ENCODE data around the gene EPHB1.
"Not testable (repeated sequence)": the region's sequence is repeated elsewhere in the genome, so short reads cannot be mapped to it uniquely, and the experiment has no call there.

The EPHB1 gene

GRCh38 chr3:135023996-135024658 lies 229.1 kb downstream of the EPHB1 start:
- in situ Hi-C loops (cut with HindIII; ENCODE audit: low sequenced_read_pairs), result no loop called here

GRCh38 chr3:135030768-135031615 lies 235.9 kb downstream of the EPHB1 start:
- in situ Hi-C loops (cut with HindIII; ENCODE audit: low sequenced_read_pairs), result not testable (repeated sequence)

DNA sequence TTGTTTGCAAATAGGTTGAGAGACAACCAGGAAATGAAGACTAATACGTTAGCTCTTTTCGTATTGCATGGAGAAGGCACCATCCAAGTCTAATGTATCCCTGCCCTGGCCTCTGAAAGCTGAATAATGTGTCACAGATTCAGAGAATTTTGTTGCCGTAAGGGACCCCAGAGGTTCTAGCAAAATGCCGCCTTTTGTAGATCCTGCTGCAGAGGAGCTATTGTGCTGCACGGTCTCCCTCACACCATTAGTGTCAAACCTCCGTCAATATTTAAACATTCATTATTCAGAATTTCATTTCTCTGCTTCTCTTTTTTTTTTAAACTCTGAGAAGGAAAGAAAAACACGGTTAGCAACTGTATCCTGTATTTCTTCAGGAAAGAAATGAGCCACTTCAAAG lies 238.7 kb downstream of the EPHB1 start:
- in situ Hi-C loops (cut with HindIII; ENCODE audit: low sequenced_read_pairs), result no loop called here

DNA sequence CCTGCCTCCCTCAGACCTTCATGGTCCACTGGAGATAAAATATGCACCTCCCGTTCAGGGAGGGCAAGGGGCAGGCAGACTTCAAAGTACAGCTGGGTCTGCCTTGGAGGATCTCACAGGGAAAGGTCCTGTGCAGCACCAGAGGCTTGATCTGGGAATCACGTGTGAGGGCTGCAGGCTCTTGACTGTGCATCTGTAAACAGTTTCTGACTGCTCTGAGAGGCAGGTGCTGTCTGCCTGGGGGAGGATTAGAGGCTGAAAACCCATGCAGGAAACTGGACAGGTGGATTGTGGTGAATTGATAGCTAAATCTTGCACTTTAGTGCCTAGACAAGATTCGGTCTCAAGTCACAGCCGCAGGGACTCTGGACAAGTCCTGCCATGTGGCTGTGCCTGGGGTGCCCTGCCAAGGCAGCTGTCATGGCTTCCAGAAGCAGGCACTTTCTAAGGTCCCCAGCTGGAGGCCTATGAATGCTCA lies 239.3 kb downstream of the EPHB1 start:
- in situ Hi-C loops (cut with HindIII; ENCODE audit: low sequenced_read_pairs), result no loop called here

GRCh38 chr3:135034891-135035440 lies 239.9 kb downstream of the EPHB1 start:
- in situ Hi-C loops (cut with HindIII; ENCODE audit: low sequenced_read_pairs), result no loop called here

DNA sequence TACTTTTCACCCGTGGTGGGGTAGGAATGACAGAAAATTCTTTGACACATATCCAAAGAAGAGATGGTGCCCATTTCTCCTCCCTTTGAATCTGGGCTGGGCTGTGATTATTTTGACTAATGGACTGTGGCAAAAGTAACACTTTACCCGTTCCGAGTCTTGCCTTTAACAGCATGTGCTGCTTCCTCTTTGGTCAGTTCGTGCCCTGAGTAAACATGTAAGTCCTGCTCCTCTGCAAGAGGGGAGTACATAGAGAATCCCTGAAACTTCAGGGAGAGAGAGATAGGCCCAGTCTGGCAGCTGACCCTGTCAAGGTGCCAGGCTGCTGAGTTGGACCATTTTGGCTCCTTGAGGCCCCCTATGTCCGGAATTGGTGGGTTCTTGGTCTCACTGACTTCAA lies 243.1 kb downstream of the EPHB1 start:
- in situ Hi-C loops (cut with HindIII; ENCODE audit: low sequenced_read_pairs), result no loop called here

- in situ Hi-C loops (cut with HindIII; ENCODE audit: low sequenced_read_pairs), result not testable (repeated sequence)
Observed at GRCh38 chr3:135039536-135039935, 244.5 kb downstream of the EPHB1 start.

DNA sequence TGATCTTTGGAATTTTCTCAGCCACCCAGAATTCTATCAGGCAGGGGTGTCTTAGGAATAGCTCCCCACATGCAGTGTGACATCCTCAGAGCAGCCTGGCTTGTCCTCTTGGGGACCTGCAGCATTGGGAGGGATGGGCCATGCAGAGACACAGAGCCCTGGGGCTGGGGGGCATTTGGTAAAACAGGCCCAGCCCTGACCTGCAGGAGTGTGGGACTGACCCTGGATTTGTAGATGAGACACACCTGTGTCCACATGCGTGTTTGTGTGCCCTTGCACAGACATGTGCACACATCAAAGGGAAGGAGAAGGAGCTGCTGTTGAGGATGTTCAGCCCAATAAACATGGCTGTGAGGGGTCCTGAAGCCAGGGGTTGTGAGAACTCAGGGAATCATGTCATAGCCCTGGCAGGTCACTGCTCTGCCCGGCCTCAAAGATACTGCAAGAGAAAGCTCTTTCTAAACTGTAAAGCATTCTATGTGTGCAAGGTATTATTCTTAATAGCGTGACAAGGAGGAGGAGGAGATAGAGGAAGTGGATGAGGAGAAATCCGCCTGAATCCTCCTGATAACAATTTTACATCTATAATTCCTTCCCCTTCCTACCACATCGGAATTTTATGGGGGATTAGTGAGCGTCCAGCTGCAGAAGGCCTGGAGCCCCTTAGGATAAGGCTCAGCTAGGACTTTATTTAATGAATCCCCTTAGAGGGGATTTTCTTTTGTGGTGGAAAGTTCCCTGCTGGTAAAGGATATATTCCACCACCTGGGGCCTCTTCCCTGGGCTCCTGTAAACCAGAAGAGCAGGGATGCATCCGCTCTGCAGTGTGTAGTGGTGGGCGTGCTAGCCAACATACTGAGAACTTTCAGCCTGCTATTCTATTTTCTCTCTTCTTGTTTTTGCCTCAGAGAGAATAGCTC lies 245.5 kb downstream of the EPHB1 start:
- in situ Hi-C loops (cut with HindIII; ENCODE audit: low sequenced_read_pairs), result no loop called here

GRCh38 chr3:135041601-135042000 lies 246.5 kb downstream of the EPHB1 start:
- in situ Hi-C loops (cut with HindIII; ENCODE audit: low sequenced_read_pairs), result no loop called here

GRCh38 chr3:135047061-135047460 lies 252.0 kb downstream of the EPHB1 start:
- in situ Hi-C loops (cut with HindIII; ENCODE audit: low sequenced_read_pairs), result no loop called here

DNA sequence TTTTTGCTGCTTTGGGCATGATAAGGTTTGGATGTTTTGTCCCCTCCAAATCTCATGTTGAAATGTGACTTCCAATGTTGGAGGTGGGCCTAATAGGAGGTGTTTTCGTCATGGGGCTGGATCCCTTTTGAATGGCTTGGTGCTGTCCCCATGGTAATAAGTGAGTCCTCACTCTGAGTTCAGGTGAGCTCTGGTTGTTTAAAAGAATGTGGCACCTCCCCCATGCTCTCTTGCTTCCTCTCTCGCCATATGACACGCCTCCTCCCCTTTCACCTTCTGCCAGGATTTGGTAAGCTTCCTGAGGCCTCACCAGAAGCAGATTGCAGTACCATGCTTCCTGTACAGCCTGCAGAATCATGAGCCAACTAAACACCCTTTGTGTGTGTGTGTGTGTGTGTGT lies 255.5 kb downstream of the EPHB1 start:
- in situ Hi-C loops (cut with HindIII; ENCODE audit: low sequenced_read_pairs), result no loop called here

DNA sequence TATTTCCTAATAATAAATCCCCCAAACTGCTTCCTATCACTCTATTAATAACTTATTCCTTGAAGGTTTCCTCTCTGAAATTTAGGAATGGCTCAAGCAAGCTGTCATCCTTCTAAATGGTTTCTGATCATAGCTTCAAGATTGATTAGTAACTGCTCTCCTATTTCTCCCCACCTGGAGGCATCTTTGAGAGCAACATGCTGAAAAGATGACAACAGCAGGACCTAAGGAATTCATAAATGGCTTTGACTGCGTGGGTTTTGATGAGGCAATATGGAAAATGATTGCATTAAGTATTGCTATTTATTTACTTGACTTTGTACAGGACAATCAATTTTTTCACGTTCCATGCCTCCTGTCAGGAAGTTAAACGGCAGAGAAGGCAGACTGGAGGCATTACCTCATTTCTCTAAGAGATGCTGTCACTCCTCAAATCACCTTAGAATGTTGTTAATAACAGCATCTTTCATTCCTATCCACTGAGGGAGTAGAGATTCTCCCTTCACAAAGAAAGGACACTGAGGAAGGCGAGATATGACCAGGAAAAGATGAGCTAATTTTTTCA lies 256.4 kb downstream of the EPHB1 start:
- in situ Hi-C loops (cut with HindIII; ENCODE audit: low sequenced_read_pairs), result no loop called here

DNA sequence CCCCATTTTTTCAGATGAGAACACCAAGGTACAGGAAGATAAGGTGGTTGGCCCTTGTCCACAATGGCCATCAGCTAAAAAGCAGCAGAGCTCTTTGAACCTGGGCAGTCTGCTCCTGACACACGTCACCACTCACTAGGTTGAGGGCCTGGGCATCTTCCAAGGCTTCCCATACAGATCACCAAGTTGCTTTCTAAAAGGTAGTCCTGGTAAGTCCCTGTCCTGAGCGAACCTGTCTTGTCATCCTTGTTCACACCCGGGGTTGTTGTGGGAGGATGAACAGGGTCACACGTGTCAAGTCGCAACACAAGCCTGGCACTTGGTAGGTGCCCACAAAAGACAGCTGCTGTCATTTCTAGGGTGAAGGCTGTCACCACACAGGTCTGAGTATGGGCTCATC lies 260.4 kb downstream of the EPHB1 start:
- in situ Hi-C loops (cut with HindIII; ENCODE audit: low sequenced_read_pairs), result no loop called here

- in situ Hi-C loops (cut with HindIII; ENCODE audit: low sequenced_read_pairs), result no loop called here
Observed at GRCh38 chr3:135056084-135056730, 261.1 kb downstream of the EPHB1 start.

DNA sequence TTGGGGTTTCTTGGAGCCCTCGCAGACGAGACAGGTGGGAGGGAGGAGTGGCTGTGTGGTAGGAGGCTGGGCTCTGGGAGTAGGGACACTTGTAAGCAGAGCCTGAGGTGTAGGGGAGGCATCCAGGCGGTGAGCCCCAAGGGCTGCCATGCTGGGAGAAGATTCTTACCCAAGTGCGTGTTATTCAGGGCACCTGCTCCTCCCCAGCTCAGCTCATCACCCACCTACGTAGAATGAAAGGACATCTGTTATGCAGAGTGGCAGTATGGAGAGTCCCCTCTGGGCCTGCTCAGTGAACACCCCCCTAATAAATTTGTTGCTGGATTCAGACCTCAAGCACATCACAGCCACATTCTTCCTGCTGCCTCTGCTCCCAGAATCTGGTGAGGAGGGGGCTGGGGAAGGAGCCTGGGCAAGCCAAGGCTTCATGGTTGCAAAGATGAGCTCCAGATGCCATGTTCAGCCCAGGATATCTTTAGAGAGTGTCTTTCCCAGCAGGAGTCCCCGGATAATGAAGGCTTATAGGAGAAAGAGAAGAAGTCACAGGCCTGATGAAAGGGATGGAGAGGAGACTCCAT lies 261.8 kb downstream of the EPHB1 start:
- in situ Hi-C loops (cut with HindIII; ENCODE audit: low sequenced_read_pairs), result no loop called here

- in situ Hi-C loops (cut with HindIII; ENCODE audit: low sequenced_read_pairs), result no loop called here
Observed at GRCh38 chr3:135057996-135058395, 262.9 kb downstream of the EPHB1 start.

- in situ Hi-C loops (cut with HindIII; ENCODE audit: low sequenced_read_pairs), result no loop called here
Observed at GRCh38 chr3:135059580-135059979, 264.5 kb downstream of the EPHB1 start.

DNA sequence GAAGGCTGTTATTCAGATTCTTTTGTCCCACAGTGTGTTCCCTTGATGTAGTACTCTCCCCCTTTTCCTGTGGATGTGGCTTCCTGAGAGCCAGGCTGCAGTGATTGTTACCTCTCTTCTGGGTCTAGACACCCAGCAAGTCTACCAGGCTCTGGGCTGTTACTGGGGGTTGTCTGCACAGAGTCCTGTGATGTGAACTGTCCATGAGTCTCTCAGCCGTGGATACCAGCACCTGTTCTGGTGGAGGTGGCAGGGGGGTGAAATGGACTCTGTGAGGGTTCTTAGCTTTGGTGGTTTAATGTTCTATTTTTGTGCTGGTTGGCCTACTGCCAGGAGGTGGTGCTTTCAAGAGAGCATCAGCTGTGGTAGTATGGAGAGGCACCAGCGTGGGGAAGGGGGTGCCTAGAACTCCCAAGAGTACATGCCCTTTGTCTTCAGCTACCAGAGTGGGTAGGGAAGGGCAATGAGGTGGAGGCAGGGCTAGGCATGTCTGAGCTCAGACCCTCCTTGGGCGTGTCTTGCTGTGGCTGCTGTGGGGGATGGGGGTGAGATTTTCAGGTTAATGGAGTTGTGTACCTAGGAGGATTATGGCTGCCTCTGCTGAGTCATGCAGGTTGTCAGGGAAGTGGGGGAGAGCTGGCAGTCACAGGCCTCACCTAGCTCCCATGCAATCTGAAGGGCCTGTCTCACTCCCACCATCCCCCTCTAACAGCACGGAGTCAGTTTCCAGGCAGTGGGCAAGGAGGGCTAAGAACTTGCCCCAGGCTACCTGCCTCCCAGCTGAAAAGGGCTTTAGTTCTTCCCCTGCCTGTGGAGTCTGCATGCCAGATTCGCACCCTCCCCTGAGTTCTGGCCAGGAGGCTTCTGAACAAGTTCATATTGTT lies 272.0 kb downstream of the EPHB1 start:
- in situ Hi-C loops (cut with HindIII; ENCODE audit: low sequenced_read_pairs), result not testable (repeated sequence)

DNA sequence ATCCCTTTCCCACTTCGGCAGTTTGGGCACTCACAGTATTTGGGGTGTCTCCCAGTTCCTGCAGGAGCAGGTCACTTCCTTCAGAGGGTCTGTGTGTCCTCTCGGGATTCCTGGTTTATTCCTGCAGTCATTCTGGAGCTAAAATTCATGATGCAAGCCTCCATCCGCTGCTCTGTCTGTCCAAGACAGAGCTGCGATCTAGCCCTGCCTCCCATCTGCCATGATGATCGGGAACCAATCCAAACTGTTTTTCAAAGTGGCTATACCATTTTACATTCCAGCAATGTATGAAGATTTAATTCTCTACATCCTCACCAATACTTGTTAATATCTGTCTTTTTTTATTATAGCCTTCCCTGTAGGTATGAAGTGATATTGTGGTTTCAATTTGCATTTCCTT lies 273.0 kb downstream of the EPHB1 start:
- in situ Hi-C loops (cut with HindIII; ENCODE audit: low sequenced_read_pairs), result no loop called here

Data from DLD1 (cell line).